Ascending aorta (tissue), 2 donors: ENCODE data around the gene HCAR2. TPM values are rescaled to one million over a fixed set of nuclear protein-coding genes. Genes with fewer than 3 reads are reported as not detected.
"Not testable (repeated sequence)": the region's sequence is repeated elsewhere in the genome, so short reads cannot be mapped to it uniquely, and the experiment has no call there.

Experiments used
- DNase-seq, 2 donors: peaks; one replicate each; pipeline ENCODE4 v3.0.0-alpha.2; 2019; ENCODE audit warnings: low spot score in 2 of 2
- H3K27ac ChIP-seq, 2 donors: fragments of 200-600 bp; sonication (generic); one replicate each; pipeline ENCODE4 v1.5.1; 2016 to 2017; ENCODE audit warnings: mild to moderate bottlenecking in 1 of 2
- H3K27me3 ChIP-seq: fragments of 200-600 bp; sonication (generic); one replicate; pipeline ENCODE4 v1.5.1; 2017
- H3K36me3 ChIP-seq, 2 donors: fragments of 200-600 bp; sonication (generic); one replicate each; pipeline ENCODE4 v1.5.1; 2016
- H3K4me1 ChIP-seq, 2 donors: fragments of 200-600 bp; sonication (generic); one replicate each; pipeline ENCODE4 v1.5.1; 2016 to 2017; ENCODE audit warnings: mild to moderate bottlenecking in 1 of 2
- H3K4me3 ChIP-seq, 2 donors: fragments of 200-600 bp; sonication (generic); one replicate each; pipeline ENCODE4 v1.5.1; 2016 to 2017; ENCODE audit warnings: mild to moderate bottlenecking in 1 of 2
- H3K9me3 ChIP-seq, 2 donors: fragments of 200-600 bp; sonication (generic); one replicate each; pipeline ENCODE4 v1.5.1; 2016
- intact Hi-C: fragments of 100-400 bp; cut with DNase I; formaldehyde crosslinking; loops from one replicate; pipeline ENCODE4 v1.15.1; 2023
- total RNA-seq: library from RNA; depleted of rRNA; stranded (reverse); fragments of >200 nt; gene quantifications from one replicate; pipeline ENCODE4 v1.1.0, GENCODE V29; 2016
- TF ChIP-seq, protein P1 (sequence below), 3 experiments: fragments of 200-600 bp in 2 of 3; fragments of 450-650 bp in 1 of 3; sonication (generic) in 2 of 3; IDR thresholded peaks; one replicate each; pipeline ENCODE4 v1.5.1; 2016 to 2019; ENCODE audit warnings: antibody characterized with exemption in 3 of 3, mild to moderate bottlenecking in 1 of 3, moderate library complexity in 1 of 3

The HCAR2 gene
- total RNA-seq, 1 donor from 2014 or later = 3.9 TPM

DNA sequence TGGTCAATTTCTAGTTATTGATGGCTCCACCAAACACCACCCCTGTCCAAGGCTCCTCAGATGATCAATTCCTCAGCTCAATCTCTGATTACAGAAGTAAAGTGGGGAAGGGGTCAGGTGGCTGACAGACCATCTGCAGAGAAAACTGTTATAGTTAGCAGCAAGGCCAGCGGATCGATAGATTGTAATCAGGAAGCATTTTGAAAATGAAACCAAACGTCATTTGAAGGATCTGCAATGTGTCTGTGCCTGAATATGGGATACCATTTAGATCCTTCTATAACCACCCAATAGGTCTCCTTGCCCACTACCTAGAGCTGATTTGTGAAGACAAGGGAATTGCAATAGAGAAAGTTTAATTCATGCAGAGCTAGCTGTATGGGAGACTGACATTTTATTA lies 11.6 kb downstream of the HCAR2 start:
- TF ChIP-seq, protein P1, sequence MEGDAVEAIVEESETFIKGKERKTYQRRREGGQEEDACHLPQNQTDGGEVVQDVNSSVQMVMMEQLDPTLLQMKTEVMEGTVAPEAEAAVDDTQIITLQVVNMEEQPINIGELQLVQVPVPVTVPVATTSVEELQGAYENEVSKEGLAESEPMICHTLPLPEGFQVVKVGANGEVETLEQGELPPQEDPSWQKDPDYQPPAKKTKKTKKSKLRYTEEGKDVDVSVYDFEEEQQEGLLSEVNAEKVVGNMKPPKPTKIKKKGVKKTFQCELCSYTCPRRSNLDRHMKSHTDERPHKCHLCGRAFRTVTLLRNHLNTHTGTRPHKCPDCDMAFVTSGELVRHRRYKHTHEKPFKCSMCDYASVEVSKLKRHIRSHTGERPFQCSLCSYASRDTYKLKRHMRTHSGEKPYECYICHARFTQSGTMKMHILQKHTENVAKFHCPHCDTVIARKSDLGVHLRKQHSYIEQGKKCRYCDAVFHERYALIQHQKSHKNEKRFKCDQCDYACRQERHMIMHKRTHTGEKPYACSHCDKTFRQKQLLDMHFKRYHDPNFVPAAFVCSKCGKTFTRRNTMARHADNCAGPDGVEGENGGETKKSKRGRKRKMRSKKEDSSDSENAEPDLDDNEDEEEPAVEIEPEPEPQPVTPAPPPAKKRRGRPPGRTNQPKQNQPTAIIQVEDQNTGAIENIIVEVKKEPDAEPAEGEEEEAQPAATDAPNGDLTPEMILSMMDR (IDR thresholded peaks at IDR 0.05) = no peak

DNA sequence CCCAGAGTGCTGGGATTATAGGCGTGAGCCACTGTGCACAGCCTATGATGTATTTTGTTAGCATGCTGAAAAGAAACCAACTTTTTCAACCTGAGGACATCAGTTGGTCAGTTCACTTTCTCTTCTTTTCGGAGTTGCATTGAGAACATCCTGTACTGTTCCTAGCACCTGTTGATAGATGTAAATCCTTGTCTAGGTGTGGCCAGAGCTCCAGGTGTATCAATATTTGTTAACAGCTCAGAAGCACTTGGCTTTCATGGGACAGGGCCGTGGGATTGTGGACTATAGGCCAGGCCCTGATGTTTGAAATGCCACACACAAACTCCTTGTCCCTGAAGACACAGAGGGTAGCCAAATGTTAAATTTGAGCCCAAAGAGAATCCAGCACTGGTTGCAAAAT lies 14.9 kb downstream of the HCAR2 start:
- Histone ChIP-seq H3K9me3 (no peaks in the 10 kb centered on the region), H3K36me3 (no peaks in the 10 kb centered on the region), H3K4me3 (no peak overlapping the region), H3K27me3 (no peaks in the 10 kb centered on the region), H3K27ac (no peak overlapping the region), H3K4me1 (no peaks in the 10 kb centered on the region)
- no peak for DNase-seq
- TF ChIP-seq, protein P1 (IDR thresholded peaks at IDR 0.05) = no peak
- intact Hi-C loops = no loop called here

More for the DNA sequence above, 11.6 kb downstream of the HCAR2 start:
- no peaks in the 10 kb centered on the region for H3K9me3 ChIP-seq
- no peak overlapping the region for H3K4me3 ChIP-seq
- no peak for DNase-seq
- H3K4me1 ChIP-seq = no peaks in the 10 kb centered on the region
- H3K27ac ChIP-seq = no peak overlapping the region
- H3K27me3 ChIP-seq = no peaks in the 10 kb centered on the region
- intact Hi-C loops = no loop called here
- H3K36me3 ChIP-seq = no peaks in the 10 kb centered on the region

DNA sequence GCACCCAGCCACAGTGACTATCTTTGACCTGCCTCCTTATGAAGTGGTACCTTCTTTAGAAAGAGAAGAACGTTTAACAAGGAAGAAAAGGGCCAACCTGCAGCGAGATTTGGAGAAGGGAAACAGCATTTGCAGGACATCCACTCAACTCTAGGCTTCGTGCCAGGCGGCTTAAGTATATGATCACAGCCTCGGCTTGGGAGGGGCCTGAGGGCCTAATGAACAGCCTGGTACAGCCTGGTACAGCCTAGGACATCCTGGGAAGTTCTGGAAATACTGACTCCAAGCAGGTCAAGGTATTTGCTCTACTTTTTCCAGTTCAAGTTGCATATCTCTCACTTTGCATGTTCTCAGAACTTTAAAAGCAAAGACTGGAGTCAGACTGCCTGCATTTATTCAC lies 16.1 kb downstream of the HCAR2 start:
- Histone ChIP-seq H3K27me3 (no peaks in the 10 kb centered on the region), H3K27ac (no peak overlapping the region), H3K4me1 (no peaks in the 10 kb centered on the region), H3K4me3 (no peak overlapping the region), H3K36me3 (no peaks in the 10 kb centered on the region), H3K9me3 (no peaks in the 10 kb centered on the region)
- DNase-seq = no peak
- TF ChIP-seq, protein P1 (IDR thresholded peaks at IDR 0.05) = no peak
- intact Hi-C loops = no loop called here

DNA sequence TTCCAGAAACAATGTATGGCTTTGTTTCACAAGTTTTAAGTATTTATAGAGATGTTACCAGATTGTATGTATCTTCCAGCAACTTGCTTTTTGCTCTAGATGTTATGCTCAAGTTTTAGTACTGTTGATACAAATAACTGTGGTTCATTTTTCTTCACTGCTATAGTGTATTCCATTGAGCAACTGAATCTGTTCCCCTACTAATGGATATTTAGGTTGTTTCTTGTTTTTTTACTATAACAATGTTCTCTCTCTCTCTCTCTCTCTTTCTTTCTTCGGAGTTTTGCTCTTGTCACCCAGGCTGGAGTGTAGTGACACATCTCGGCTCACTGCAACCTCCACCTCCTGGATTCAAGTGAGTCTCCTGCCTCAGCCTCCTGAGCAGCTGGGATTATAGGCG lies 16.6 kb downstream of the HCAR2 start:
- H3K4me1 ChIP-seq = no peaks in the 10 kb centered on the region
- TF ChIP-seq, protein P1 (IDR thresholded peaks at IDR 0.05) = no peak
- no peaks in the 10 kb centered on the region for H3K27me3 ChIP-seq
- no peak overlapping the region for H3K4me3 ChIP-seq
- intact Hi-C loops = no loop called here
- no peak for DNase-seq
- H3K27ac ChIP-seq = no peak overlapping the region
- H3K9me3 ChIP-seq = no peaks in the 10 kb centered on the region
- no peaks in the 10 kb centered on the region for H3K36me3 ChIP-seq

DNA sequence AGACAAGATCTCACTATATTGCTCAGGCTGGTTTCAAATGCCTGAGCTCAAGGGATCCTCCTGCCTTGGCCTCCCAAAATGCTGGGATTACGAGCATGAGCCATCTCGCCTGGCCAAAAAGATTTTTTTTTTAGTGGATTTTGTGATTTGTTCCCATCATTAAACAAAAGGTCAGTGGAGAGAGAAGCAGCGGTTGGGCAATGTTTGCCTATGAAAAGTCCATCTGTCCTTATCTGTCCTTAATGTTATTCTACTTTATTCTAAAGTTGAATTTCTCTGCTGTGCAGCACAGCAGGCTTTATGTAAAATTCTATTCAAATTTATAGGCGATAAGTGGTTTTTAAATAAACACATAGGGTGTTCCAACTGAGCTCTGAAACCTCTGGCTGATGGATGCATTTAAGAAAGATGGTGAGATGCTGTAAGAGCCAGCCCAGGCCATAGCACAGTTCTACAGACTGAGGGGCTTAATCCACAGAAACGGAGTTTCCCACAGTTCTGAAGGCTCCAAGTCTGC lies 18.8 kb downstream of the HCAR2 start:
- Histone ChIP-seq H3K36me3 (no peaks in the 10 kb centered on the region), H3K9me3 (no peaks in the 10 kb centered on the region), H3K4me3 (no peak overlapping the region), H3K27ac (no peak overlapping the region), H3K4me1 (no peaks in the 10 kb centered on the region), H3K27me3 (no peaks in the 10 kb centered on the region)
- intact Hi-C loops = no loop called here
- no peak for DNase-seq
- TF ChIP-seq, protein P1 (IDR thresholded peaks at IDR 0.05) = no peak

DNA sequence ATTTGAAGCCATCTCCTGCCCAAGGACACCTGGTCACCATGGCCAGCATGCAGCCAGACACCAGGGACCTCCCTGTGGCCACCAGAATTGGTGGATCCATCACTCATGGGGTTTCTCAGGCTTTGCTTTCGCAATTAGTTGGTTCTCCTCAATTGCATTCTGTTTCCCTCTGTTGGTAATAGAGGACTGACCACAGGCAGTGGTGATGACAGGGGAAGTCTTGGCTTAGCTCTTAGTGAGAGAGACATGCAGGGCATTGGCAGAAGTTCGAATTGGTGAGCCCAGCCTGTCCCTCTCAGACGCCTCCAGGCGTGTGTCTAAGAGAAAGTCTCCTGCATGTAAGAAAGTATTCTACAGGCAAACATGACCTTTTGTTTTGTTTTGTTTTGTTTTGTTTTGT lies 21.3 kb downstream of the HCAR2 start:
- no peak overlapping the region for H3K27ac ChIP-seq
- no peaks in the 10 kb centered on the region for H3K36me3 ChIP-seq
- DNase-seq = no peak
- H3K4me1 ChIP-seq = no peaks in the 10 kb centered on the region
- no peak overlapping the region for H3K4me3 ChIP-seq
- TF ChIP-seq, protein P1 (IDR thresholded peaks at IDR 0.05) = no peak
- no peaks in the 10 kb centered on the region for H3K27me3 ChIP-seq
- intact Hi-C loops = no loop called here
- H3K9me3 ChIP-seq = no peaks in the 10 kb centered on the region

DNA sequence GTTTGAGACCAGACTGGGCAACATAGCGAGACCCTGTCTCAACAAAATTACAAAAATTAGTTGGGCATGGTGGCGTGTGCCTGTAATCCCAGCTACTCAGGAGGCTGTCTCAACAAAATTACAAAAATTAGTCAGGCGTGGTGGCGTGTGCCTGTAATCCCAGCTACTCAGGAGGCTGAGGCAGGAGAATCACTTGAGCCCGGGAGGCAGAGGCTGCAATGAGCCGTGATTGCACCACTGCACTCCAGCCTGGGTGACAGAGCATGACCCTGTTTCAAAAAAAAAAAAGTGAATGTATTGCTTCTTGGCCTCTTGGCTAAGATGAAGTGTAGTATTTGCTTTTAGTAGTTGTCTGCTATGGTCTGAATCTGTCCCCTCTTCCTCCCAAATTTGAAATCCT lies 22.2 kb downstream of the HCAR2 start:
- H3K4me3 ChIP-seq, H3K9me3 ChIP-seq, H3K4me1 ChIP-seq, H3K27ac ChIP-seq, DNase-seq, H3K36me3 ChIP-seq, intact Hi-C loops, H3K27me3 ChIP-seq: not testable (repeated sequence)

DNA sequence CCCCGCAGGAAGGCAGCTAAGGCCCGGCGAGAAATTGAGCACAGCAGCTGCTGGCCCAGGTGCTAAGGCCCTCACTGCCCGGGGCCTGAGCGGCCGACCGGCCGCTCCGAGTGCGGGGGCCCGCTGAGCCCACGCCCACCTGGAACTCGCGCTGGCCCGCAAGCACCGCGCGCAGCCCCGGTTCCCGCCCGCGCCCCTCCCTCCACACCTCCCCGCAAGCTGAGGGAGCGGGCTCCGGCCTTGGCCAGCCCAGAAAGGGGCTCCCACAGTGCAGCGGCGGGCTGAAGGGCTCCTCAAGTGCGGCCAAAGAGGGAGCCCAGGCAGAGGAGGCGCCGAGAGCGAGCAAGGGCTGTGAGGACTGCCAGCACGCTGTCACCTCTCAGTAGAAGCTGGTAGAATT lies 26.4 kb downstream of the HCAR2 start:
- DNase-seq, intact Hi-C loops, H3K9me3 ChIP-seq, H3K27ac ChIP-seq, H3K36me3 ChIP-seq, H3K4me3 ChIP-seq, H3K4me1 ChIP-seq, H3K27me3 ChIP-seq: not testable (repeated sequence)

DNA sequence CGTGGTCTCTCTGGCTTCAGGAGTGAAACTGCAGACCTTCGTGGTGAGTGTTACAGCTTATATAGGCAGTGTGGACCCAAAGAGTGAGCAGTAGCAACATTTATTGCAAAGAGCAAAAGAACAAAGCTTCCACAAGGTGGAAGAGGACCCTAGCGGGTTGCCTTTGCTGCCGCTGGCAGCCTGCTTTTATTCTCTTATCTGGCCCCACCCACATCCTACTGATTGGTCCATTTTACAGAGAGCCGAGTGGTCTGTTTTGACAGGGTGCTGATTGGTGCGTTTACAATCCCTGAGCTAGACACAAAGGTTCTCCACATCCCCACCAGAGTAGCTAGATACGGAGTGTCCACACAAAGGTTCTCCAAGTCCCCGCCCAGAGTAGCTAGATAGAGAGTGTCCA lies 27.1 kb downstream of the HCAR2 start:
- intact Hi-C loops, H3K27me3 ChIP-seq, H3K36me3 ChIP-seq, DNase-seq, H3K4me3 ChIP-seq, H3K9me3 ChIP-seq, H3K4me1 ChIP-seq, H3K27ac ChIP-seq: not testable (repeated sequence)
